SK-N-MC (cell line): Measurements from ENCODE around the gene AK5.

Experiments used
- EZH2 ChIP-seq: fragments of 200-600 bp; sonication (generic); IDR thresholded peaks from one replicate; pipeline ENCODE4 v1.6.1; 2017; ENCODE audit warnings: antibody characterized with exemption
- FOXP2 ChIP-seq: optimal IDR thresholded peaks from 2 replicates; pipeline ENCODE3; 2011; ENCODE audit warnings: mild to moderate bottlenecking, moderate library complexity; ENCODE audit not compliant: insufficient read depth; ENCODE audit errors: extremely low read length, control extremely low read depth
- POLR2AphosphoS5 ChIP-seq: IDR thresholded peaks from 2 replicates; pipeline ENCODE4 v1.6.1; 2012; ENCODE audit warnings: mild to moderate bottlenecking, low read depth, low read length, borderline replicate concordance

- TF ChIP-seq EZH2, result no peak
- no peak for TF ChIP-seq POLR2AphosphoS5
- TF ChIP-seq FOXP2, result no peak
These were observed 94.2 kb downstream of the AK5 start for GRCh38 chr1:77375990-77376389.
